ENCODE results near the gene ATF4. TPM values are rescaled to one million over a fixed set of nuclear protein-coding genes. Genes with fewer than 3 reads are reported as not detected.
A peak's percentile ranks its signal among the peaks of the same experiment; 100 is the strongest.

The ATF4 gene
- total RNA-seq, 2 experiments from 2014 or later, result 720 to 732 TPM

DNA sequence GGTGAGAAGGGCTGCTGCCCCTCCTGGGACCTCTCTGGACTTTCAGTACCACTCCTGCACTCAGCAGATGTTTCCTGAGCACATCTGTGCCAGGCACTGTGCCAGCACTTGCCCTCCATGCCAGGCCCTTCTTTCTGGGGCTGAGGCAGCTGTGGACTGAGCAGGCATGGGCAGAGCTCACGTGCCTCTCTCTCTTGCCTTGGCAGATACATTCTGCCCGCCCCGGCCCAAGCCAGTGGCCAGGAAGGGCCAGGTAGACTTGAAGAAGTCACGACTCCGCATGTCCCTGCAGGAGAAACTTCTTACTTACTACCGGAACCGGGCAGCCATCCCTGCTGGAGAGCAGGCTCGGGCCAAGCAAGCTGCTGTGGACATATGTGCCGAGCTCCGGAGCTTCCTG is 8.3 kb upstream of the ATF4 start:
- no peak for TF ChIP-seq EZH2phosphoT487 (IDR thresholded peaks at IDR 0.05; ENCODE audit: borderline replicate concordance, low read depth, low read length)
- TF ChIP-seq, protein P1, sequence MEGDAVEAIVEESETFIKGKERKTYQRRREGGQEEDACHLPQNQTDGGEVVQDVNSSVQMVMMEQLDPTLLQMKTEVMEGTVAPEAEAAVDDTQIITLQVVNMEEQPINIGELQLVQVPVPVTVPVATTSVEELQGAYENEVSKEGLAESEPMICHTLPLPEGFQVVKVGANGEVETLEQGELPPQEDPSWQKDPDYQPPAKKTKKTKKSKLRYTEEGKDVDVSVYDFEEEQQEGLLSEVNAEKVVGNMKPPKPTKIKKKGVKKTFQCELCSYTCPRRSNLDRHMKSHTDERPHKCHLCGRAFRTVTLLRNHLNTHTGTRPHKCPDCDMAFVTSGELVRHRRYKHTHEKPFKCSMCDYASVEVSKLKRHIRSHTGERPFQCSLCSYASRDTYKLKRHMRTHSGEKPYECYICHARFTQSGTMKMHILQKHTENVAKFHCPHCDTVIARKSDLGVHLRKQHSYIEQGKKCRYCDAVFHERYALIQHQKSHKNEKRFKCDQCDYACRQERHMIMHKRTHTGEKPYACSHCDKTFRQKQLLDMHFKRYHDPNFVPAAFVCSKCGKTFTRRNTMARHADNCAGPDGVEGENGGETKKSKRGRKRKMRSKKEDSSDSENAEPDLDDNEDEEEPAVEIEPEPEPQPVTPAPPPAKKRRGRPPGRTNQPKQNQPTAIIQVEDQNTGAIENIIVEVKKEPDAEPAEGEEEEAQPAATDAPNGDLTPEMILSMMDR (conservative IDR thresholded peaks at IDR 0.05; ENCODE audit: low read length), result no peak
- no peak overlapping the region for H2AFZ ChIP-seq (ENCODE audit: low read length)
- intact Hi-C loops (cut with micrococcal nuclease; ENCODE audit: unreplicated experiment), result loop anchor here (5.0 kb wide), 1 partner anchor 170 kb away; no protein-coding TSS in a partner anchor
- H3K36me3 ChIP-seq (ENCODE audit: insufficient read depth, low read length), result peaks cover 100% of the 10 kb centered on the region
- no peaks in the 10 kb centered on the region for H3K9me3 ChIP-seq (ENCODE audit: low read length)
- H3K4me3 ChIP-seq (ENCODE audit: low read depth, low read length, poor library complexity, severe bottlenecking), result no peak overlapping the region
- no peaks in the 10 kb centered on the region for H3K9me2 ChIP-seq (ENCODE audit: insufficient read depth, low read length)
- H3K4me1 ChIP-seq (ENCODE audit: insufficient read depth, low read length, poor library complexity, severe bottlenecking), result peaks cover 22% of the 10 kb centered on the region
- H3K27ac ChIP-seq (ENCODE audit: low read depth, low read length, poor library complexity, severe bottlenecking), result no peak overlapping the region
- H3K79me2 ChIP-seq (ENCODE audit: insufficient read depth, low read depth, low read length), result peaks cover 44% of the 10 kb centered on the region; the same call in 1 of the 2 replicates
- no peak overlapping the region for H3K4me2 ChIP-seq (ENCODE audit: low read length)
- no peaks in the 10 kb centered on the region; the same call in 1 of the 2 replicates for H4K20me1 ChIP-seq (ENCODE audit: insufficient read depth, low read length)
- no TSS peak for BruUV-seq (replicated peaks)
- ChIA-PET POLR2A (no interaction called here), CTCF (ENCODE audit: unreplicated experiment) (no interaction called here)
- no peak for DNase-seq (ENCODE audit: low spot score)

DNA sequence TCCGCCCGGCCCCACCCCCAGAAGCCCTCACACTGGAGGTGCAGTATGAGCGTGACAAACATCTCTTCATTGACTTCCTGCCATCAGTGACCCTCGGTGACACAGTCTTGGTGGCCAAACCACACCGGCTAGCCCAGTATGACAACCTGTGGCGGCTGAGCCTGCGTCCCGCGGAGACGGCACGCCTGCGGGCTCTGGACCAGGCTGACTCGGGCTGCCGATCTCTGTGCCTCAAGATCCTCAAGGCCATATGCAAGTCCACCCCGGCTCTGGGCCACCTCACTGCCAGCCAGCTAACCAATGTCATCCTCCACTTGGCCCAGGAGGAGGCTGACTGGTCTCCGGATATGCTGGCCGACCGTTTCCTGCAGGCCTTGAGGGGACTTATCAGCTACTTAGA is 6.6 kb upstream of the ATF4 start:
- H3K9me3 ChIP-seq (ENCODE audit: low read length), result no peaks in the 10 kb centered on the region
- BruUV-seq (replicated peaks), result no TSS peak
- no peak overlapping the region for H3K27ac ChIP-seq (ENCODE audit: low read depth, low read length, poor library complexity, severe bottlenecking)
- intact Hi-C loops (cut with micrococcal nuclease; ENCODE audit: unreplicated experiment), result loop anchor here (5.0 kb wide), 1 partner anchor 171 kb away; no protein-coding TSS in a partner anchor
- H3K79me2 ChIP-seq (ENCODE audit: insufficient read depth, low read depth, low read length), result peaks cover 52% of the 10 kb centered on the region; the same call in 1 of the 2 replicates
- TF ChIP-seq EZH2phosphoT487 (IDR thresholded peaks at IDR 0.05; ENCODE audit: borderline replicate concordance, low read depth, low read length), result no peak
- TF ChIP-seq, protein P1 (conservative IDR thresholded peaks at IDR 0.05; ENCODE audit: low read length), result no peak
- DNase-seq (ENCODE audit: low spot score), result no peak
- peaks cover 33% of the 10 kb centered on the region for H3K4me1 ChIP-seq (ENCODE audit: insufficient read depth, low read length, poor library complexity, severe bottlenecking)
- no peaks in the 10 kb centered on the region for H3K9me2 ChIP-seq (ENCODE audit: insufficient read depth, low read length)
- no peak overlapping the region for H2AFZ ChIP-seq (ENCODE audit: low read length)
- peaks cover 98% of the 10 kb centered on the region for H3K36me3 ChIP-seq (ENCODE audit: insufficient read depth, low read length)
- ChIA-PET POLR2A (no interaction called here), CTCF (ENCODE audit: unreplicated experiment) (no interaction called here)
- H3K4me2 ChIP-seq (ENCODE audit: low read length), result no peak overlapping the region
- no peak overlapping the region for H3K4me3 ChIP-seq (ENCODE audit: low read depth, low read length, poor library complexity, severe bottlenecking)
- H4K20me1 ChIP-seq (ENCODE audit: insufficient read depth, low read length), result no peaks in the 10 kb centered on the region; the same call in 1 of the 2 replicates

DNA sequence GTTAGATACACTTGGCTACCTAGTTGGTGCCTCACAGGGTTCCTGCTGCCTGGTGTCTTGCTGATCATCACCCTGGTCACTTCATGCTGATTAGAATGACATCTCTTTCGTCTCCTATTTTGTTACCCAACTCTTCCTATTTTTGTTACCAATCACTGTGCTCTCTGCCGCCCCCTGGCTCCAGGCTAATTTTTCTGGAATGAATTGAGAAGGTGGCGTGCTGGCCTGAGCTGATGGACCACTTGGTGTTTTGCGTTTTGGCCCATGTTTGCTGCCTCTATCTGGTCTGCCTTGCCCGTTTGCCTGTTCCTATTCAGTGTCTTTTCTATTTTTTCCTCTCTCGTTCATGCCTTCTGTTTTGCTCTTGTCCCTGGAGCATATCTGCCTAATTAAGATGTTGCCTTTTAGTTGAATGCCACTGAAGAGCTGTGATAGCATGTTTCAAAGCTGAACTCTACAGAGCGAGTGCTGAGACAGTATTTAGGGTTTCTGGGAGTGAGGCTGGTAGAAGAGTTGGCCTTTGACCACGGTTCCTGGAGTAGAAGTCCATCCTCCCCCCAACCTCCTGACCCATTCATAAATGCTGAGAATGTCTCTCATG is 5.9 kb upstream of the ATF4 start:
- no peaks in the 10 kb centered on the region for H3K9me2 ChIP-seq (ENCODE audit: insufficient read depth, low read length)
- intact Hi-C loops (cut with micrococcal nuclease; ENCODE audit: unreplicated experiment), result loop anchor here (5.0 kb wide), 1 partner anchor 172 kb away; no protein-coding TSS in a partner anchor
- peaks cover 56% of the 10 kb centered on the region; the same call in 1 of the 2 replicates for H3K79me2 ChIP-seq (ENCODE audit: insufficient read depth, low read depth, low read length)
- no peak overlapping the region for H2AFZ ChIP-seq (ENCODE audit: low read length)
- TF ChIP-seq EZH2phosphoT487 (IDR thresholded peaks at IDR 0.05; ENCODE audit: borderline replicate concordance, low read depth, low read length), result no peak
- TF ChIP-seq, protein P1 (conservative IDR thresholded peaks at IDR 0.05; ENCODE audit: low read length), result peak; percentile 91
- no peak overlapping the region for H3K4me2 ChIP-seq (ENCODE audit: low read length)
- ChIA-PET CTCF (ENCODE audit: unreplicated experiment) (interaction anchor here (0.7 kb wide), 1 partner anchor 12 kb away, joined by 5 read pairs; the partner anchor contains the start of gene MIEF1), POLR2A (interaction anchor here (0.6 to 1.5 kb wide), 2 partner anchors 10 to 72 kb away, joined by 3 to 6 read pairs; no protein-coding TSS in a partner anchor)
- no peak overlapping the region for H3K4me3 ChIP-seq (ENCODE audit: low read depth, low read length, poor library complexity, severe bottlenecking)
- H3K9me3 ChIP-seq (ENCODE audit: low read length), result no peaks in the 10 kb centered on the region
- peaks cover 39% of the 10 kb centered on the region for H3K4me1 ChIP-seq (ENCODE audit: insufficient read depth, low read length, poor library complexity, severe bottlenecking)
- peaks cover 91% of the 10 kb centered on the region for H3K36me3 ChIP-seq (ENCODE audit: insufficient read depth, low read length)
- TSS peak; percentile 29 for BruUV-seq (replicated peaks)
- DNase-seq (ENCODE audit: low spot score), result peak; percentile 40
- no peaks in the 10 kb centered on the region; the same call in 1 of the 2 replicates for H4K20me1 ChIP-seq (ENCODE audit: insufficient read depth, low read length)
- H3K27ac ChIP-seq (ENCODE audit: low read depth, low read length, poor library complexity, severe bottlenecking), result no peak overlapping the region

Data from OCI-LY7 (cell line).